B cell (primary cell): ENCODE measurements around the gene WDR70.

ENCODE experiments used
- CTCF ChIP-seq: fragments of 200-600 bp; IDR thresholded peaks from one replicate; pipeline ENCODE4 v1.8.0; 2022; ENCODE audit warnings: antibody characterized with exemption, mild to moderate bottlenecking
- EZH2 ChIP-seq: IDR thresholded peaks from 2 replicates; pipeline ENCODE4 v1.6.1; 2012; ENCODE audit warnings: borderline replicate concordance, low read depth, mild to moderate bottlenecking, moderate library complexity, low read length; ENCODE audit not compliant: insufficient read depth, poor library complexity, severe bottlenecking

- no peak for TF ChIP-seq CTCF
- no peak for TF ChIP-seq EZH2
These were observed 282.3 kb downstream of the WDR70 start for GRCh38 chr5:37661227-37661920.
